Ovary (tissue), 9 donors: ENCODE data around the gene TTC39A. TPM values are rescaled to one million over a fixed set of nuclear protein-coding genes. Genes with fewer than 3 reads are reported as not detected.
A peak's percentile ranks its signal among the peaks of the same experiment; 100 is the strongest.

Experiments used
- DNase-seq, 5 donors: peaks; one replicate each; pipeline ENCODE4 v3.0.0-alpha.2; 2019 to 2020
- H3K27ac ChIP-seq, 2 donors: fragments of 200-600 bp; one replicate each; pipeline versions ENCODE4 v1.5.1 to v1.8.0; 2019 to 2022
- H3K27me3 ChIP-seq: fragments of 200-600 bp; one replicate; pipeline ENCODE4 v1.8.0; 2022
- H3K36me3 ChIP-seq: fragments of 200-600 bp; sonication (generic); one replicate; pipeline ENCODE4 v1.5.1; 2019
- H3K4me1 ChIP-seq: one replicate; pipeline ENCODE4 v1.8.1; 2013; ENCODE audit warnings: mild to moderate bottlenecking, moderate library complexity; ENCODE audit not compliant: insufficient read depth
- H3K4me3 ChIP-seq: fragments of 200-600 bp; sonication (generic); one replicate; pipeline ENCODE4 v1.5.1; 2017
- H3K9me3 ChIP-seq, 2 donors: fragments of 200-600 bp in 1 of 2; sonication (generic) in 1 of 2; one replicate each; pipeline versions ENCODE4 v1.5.1 to v1.8.1; 2013 to 2019; ENCODE audit warnings: mild to moderate bottlenecking in 1 of 2, moderate library complexity in 1 of 2
- CTCF ChIP-seq, 3 donors: fragments of 450-650 bp in 2 of 3; fragments of 200-600 bp in 1 of 3; IDR thresholded peaks; one replicate each; pipeline versions ENCODE4 v1.5.1 to v1.8.0; 2016 to 2022; ENCODE audit warnings: antibody characterized with exemption in 3 of 3, mild to moderate bottlenecking in 1 of 3
- EP300 ChIP-seq: sonication (generic); formaldehyde crosslinking; IDR thresholded peaks from one replicate; pipeline ENCODE4 v1.6.1; 2017; ENCODE audit warnings: antibody characterized with exemption
- POLR2A ChIP-seq: fragments of 450-650 bp; IDR thresholded peaks from one replicate; pipeline ENCODE4 v1.6.1; 2017; ENCODE audit warnings: antibody characterized with exemption, mild to moderate bottlenecking, moderate library complexity
- WGBS, 3 donors: extraction: QIAGEN DNeasy Blood & Tissue Kit in 1 of 3; methylation state at CpG; one replicate each; pipeline versions ENCODE4 v1.1.5 to v1.1.7; 2013 to 2017; 5-methylcytosine and 5-hydroxymethylcytosine counted together
- intact Hi-C, 4 donors: fragments of 100-400 bp; cut with DNase I; formaldehyde crosslinking; loops; one replicate each; pipeline versions ENCODE4 v1.11.0 to v1.15.1; 2022 to 2023
- polyA plus RNA-seq, 2 donors: library from polyadenylated mRNA; stranded (reverse); fragments of 200-250 nt in 1 of 2; fragments of 350-450 nt in 1 of 2; fragmentation: Illumina TruSeq in 1 of 2; extraction: RNeasy Lipid Tissue Mini Kit (QIAGEN cat#74804) in 1 of 2; gene quantifications; one replicate each; pipeline ENCODE4 v1.2.3, GENCODE V29; 2013 to 2014
- total RNA-seq, 7 donors: library from RNA; depleted of rRNA in 2 of 7; stranded (reverse); fragments of >200 nt in 2 of 7; fragmentation: NEBNext Ultra II Directional in 3 of 7; extraction: Animal tissue kit (Norgen Biotek cat#: 25700) in 3 of 7; gene quantifications; one replicate each; pipeline versions ENCODE4 v1.1.0 to v1.2.4, GENCODE V29; 2016 to 2023
- donor health status: DM: no; HTN: no; CAD: no; lungs with moderate emphysema.
- donor health status: DM: no; HTN: no; CAD: no.
- donor health status: Bipolar disorder and iron deficiency.
- donor health status: DM: yes; HTN: yes; CAD: no.
- donor health status: DM: no; HTN: no; CAD: no.
- donor health status: DM: yes; HTN: yes; CAD: no.

TTC39A gene
- total and polyA plus RNA-seq, 9 donors = 0.28 to 10.7 (median 0.62) TPM

DNA sequence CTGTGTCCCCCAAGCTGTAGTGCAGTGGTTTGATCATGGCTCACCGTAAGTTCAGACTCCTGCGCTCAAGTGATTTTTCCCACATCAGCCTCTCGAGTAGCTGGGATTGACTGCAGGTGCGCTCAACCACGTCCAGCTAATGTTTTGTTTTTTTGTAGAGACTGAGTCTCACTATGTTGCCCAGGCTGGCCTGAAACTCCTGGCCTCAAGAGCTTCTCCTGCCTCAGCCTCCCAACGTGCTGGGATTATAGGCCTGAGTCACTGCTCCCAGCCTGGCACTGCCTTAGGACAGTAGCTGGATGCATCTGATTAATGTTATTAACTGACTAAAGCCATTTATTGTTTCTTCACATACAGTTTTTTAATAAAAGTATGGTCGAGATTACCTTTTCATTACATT is 54.1 kb downstream of the TTC39A start:
- Histone ChIP-seq H3K27ac (no peak overlapping the region), H3K36me3 (no peaks in the 10 kb centered on the region), H3K4me3 (no peak overlapping the region), H3K4me1 (no peaks in the 10 kb centered on the region), H3K27me3 (no peaks in the 10 kb centered on the region), H3K9me3 (no peaks in the 10 kb centered on the region)
- 87 to 89% (median 87%) methylated on average over 7 of the region's 7 CpGs for WGBS, 3 donors
- intact Hi-C loops = no loop called here
- DNase-seq = no peak
- TF ChIP-seq EP300 (no peak), CTCF (IDR thresholded peaks at IDR 0.05) (no peak), POLR2A (no peak)

GRCh38 chr1:51274676-51275075 is 55.7 kb downstream of the TTC39A start:
- Histone ChIP-seq H3K9me3 (no peaks in the 10 kb centered on the region), H3K4me1 (peaks cover 3% of the 10 kb centered on the region), H3K36me3 (no peaks in the 10 kb centered on the region), H3K27ac (no peak overlapping the region), H3K4me3 (no peak overlapping the region), H3K27me3 (no peaks in the 10 kb centered on the region)
- DNase-seq = no peak
- TF ChIP-seq POLR2A (no peak), CTCF (IDR thresholded peaks at IDR 0.05) (no peak), EP300 (no peak)
- 94 to 99% (median 97%) methylated on average over 6 of the region's 6 CpGs for WGBS, 3 donors
- intact Hi-C loops = no loop called here

GRCh38 chr1:51272916-51273315 is 57.4 kb downstream of the TTC39A start:
- TF ChIP-seq POLR2A (no peak), CTCF (IDR thresholded peaks at IDR 0.05) (no peak), EP300 (no peak)
- no peaks in the 10 kb centered on the region for H3K36me3 ChIP-seq
- no peak overlapping the region for H3K4me3 ChIP-seq
- no peaks in the 10 kb centered on the region for H3K27me3 ChIP-seq
- intact Hi-C loops = no loop called here
- no peak overlapping the region for H3K27ac ChIP-seq
- no peak for DNase-seq
- no peaks in the 10 kb centered on the region for H3K9me3 ChIP-seq
- peaks cover 6% of the 10 kb centered on the region for H3K4me1 ChIP-seq

DNA sequence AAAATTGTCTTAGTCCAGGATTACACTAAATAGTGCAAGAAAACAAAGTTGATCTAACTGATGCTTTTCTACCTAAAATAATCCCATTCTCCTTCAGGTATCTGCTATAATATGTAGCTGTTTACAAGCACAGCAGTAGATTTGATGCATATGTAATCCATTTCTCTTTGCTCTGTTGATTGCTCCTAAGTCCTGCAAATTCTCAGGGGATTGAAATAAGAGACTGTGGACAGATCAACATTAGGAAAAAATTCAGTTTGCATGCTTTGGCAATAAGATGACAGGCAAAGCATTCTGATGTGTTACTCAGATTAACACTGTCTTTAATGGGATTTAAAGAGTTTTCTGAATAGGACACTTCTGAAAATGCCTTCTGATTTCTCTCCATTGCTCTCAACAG is 59.6 kb downstream of the TTC39A start:
- H3K9me3 ChIP-seq = no peaks in the 10 kb centered on the region
- no peak for TF ChIP-seq CTCF (IDR thresholded peaks at IDR 0.05)
- TF ChIP-seq POLR2A = no peak
- no peak for TF ChIP-seq EP300
- H3K4me3 ChIP-seq = no peak overlapping the region
- H3K36me3 ChIP-seq = no peaks in the 10 kb centered on the region
- no peak overlapping the region for H3K27ac ChIP-seq
- no peak for DNase-seq
- H3K27me3 ChIP-seq = no peaks in the 10 kb centered on the region
- intact Hi-C loops = no loop called here
- H3K4me1 ChIP-seq = peaks cover 6% of the 10 kb centered on the region

DNA sequence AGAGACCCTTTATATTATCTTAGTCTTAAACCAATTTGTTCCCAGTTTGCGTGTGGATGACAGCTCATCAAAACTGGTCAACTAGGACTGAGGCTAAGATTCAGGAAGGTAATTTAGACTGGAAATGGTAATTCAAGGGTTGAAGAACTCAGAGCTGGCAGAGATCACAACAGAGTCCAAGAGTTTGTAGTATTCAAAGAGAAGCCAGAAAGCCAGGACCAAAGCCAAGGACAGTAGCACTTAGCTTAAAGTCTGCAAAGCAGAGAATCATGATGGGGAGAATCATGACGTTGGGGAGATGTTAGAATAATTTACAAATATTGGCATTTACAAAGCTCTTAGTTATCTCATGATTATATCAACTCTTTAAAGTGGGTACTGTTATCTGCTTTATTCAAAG is 61.7 kb downstream of the TTC39A start:
- Histone ChIP-seq H3K27me3 (no peaks in the 10 kb centered on the region), H3K4me3 (no peak overlapping the region), H3K9me3 (no peaks in the 10 kb centered on the region), H3K27ac (peak overlapping the region in 1 of 2 donors; percentile 7), H3K36me3 (no peaks in the 10 kb centered on the region), H3K4me1 (peaks cover 9% of the 10 kb centered on the region)
- TF ChIP-seq POLR2A = no peak
- TF ChIP-seq CTCF (IDR thresholded peaks at IDR 0.05) = no peak
- TF ChIP-seq EP300 = no peak
- no peak for DNase-seq
- WGBS, 3 donors = 31 to 35% (median 34%) methylated on average over 2 of the region's 2 CpGs
- intact Hi-C loops = no loop called here
